ENCODE results near the gene TPPP2. TPM values are rescaled to one million over a fixed set of nuclear protein-coding genes. Genes with fewer than 3 reads are reported as not detected.
A peak's percentile ranks its signal among the peaks of the same experiment; 100 is the strongest.

TPPP2 gene
- total RNA-seq, 2 experiments from 2014 or later = not detected

DNA sequence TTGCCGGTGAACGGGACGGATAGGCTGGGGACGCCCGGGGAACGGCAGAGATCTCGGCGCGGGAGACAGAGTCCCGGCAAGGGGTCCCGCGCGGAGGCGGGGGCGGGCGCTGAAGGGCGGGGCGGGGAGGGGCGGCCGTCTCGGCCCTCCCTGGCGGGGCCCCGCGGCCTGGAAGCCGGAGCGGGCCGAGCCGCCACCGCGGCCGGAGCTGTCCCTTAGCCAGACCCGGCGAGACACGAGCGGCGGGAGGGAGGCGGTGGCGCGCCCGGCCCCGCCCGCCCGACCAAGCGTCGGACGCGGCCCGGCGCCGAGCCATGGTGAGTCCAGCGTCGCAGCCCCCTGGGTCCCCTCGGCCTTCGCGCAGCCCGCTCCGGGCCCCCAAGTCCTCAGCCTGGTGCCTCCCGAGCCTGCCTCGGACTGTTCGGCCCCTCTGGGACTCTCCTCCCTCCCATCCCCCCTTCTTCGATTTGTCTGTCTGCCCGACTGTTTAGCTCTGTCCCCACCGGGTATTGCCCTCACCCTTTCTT lies 40.1 kb downstream of the TPPP2 start, which contains the start of gene ARHGEF40:
TSS of gene ARHGEF40 (plus strand) at position 222 of the 527 bp plus-strand sequence. CDS start at position 315, 93 bp downstream.
- peak within 1 kb of the TSS; percentile 68 for H3K4me3 ChIP-seq (ENCODE audit: low read depth, low read length, poor library complexity, severe bottlenecking)

DNA sequence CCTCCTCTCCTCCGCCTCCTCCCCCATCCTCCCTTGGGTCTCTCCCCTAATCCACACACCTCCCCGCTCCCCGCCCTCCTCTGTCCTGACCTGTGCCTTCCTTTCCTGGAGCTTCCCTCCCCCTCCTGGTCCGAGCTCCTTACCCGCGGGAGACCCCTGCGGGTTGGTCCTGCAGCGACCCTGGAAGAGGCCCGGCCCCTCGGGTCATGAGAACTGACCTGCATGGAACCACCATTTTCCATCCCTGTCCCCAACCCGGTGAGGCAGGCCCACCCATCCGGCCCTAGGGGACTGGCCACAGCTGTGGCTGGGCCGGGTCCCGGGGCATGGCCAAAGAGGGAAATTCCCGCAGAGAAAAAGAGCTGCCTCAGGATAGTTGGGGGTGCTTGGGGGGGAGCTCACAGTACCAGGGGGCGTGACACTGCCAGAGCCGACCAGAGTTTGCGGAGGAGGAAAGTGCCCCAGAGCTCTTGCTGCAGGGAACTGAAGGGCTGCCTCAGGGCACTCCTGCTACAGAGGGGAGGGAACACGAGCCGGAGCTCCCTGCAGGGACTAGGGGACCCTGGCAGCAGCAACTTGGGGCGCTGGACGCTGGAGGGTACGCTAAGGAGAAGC lies 40.7 kb downstream of the TPPP2 start:
- DNase-seq (ENCODE audit: low spot score) = no peak
- peak overlapping the region; percentile 60; the same call in 1 of the 2 replicates for H2AFZ ChIP-seq (ENCODE audit: low read length)
- POLR2A ChIA-PET = interaction anchor here (0.6 to 2.7 kb wide), 11 partner anchors 9 to 970 kb away, joined by 3 to 31 read pairs (median 4); no protein-coding TSS in a partner anchor

More for the DNA sequence above, 40.1 kb downstream of the TPPP2 start, which contains the start of gene ARHGEF40:
- Histone ChIP-seq H3K9me3 (ENCODE audit: low read length) (no peaks in the 10 kb centered on the region), H3K4me1 (ENCODE audit: insufficient read depth, low read length, poor library complexity, severe bottlenecking) (peaks cover 41% of the 10 kb centered on the region), H4K20me1 (ENCODE audit: insufficient read depth, low read length) (no peaks in the 10 kb centered on the region), H3K9me2 (ENCODE audit: insufficient read depth, low read length) (no peaks in the 10 kb centered on the region), H3K79me2 (ENCODE audit: insufficient read depth, low read depth, low read length) (no peaks in the 10 kb centered on the region), H3K4me2 (ENCODE audit: low read length) (peak within 1 kb of the TSS; percentile 87), H3K36me3 (ENCODE audit: insufficient read depth, low read length) (no peaks in the 10 kb centered on the region), H2AFZ (ENCODE audit: low read length) (peak within 1 kb of the TSS; percentile 60; the same call in 1 of the 2 replicates), H3K27ac (ENCODE audit: low read depth, low read length, poor library complexity, severe bottlenecking) (peak within 1 kb of the TSS; percentile 20)
- no TSS peak for BruUV-seq (replicated peaks)
- TF ChIP-seq, protein P1, sequence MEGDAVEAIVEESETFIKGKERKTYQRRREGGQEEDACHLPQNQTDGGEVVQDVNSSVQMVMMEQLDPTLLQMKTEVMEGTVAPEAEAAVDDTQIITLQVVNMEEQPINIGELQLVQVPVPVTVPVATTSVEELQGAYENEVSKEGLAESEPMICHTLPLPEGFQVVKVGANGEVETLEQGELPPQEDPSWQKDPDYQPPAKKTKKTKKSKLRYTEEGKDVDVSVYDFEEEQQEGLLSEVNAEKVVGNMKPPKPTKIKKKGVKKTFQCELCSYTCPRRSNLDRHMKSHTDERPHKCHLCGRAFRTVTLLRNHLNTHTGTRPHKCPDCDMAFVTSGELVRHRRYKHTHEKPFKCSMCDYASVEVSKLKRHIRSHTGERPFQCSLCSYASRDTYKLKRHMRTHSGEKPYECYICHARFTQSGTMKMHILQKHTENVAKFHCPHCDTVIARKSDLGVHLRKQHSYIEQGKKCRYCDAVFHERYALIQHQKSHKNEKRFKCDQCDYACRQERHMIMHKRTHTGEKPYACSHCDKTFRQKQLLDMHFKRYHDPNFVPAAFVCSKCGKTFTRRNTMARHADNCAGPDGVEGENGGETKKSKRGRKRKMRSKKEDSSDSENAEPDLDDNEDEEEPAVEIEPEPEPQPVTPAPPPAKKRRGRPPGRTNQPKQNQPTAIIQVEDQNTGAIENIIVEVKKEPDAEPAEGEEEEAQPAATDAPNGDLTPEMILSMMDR (conservative IDR thresholded peaks at IDR 0.05; ENCODE audit: low read length) = no peak
- TF ChIP-seq EZH2phosphoT487 (IDR thresholded peaks at IDR 0.05; ENCODE audit: borderline replicate concordance, low read depth, low read length) = no peak
- intact Hi-C loops (cut with micrococcal nuclease; ENCODE audit: unreplicated experiment) = loop anchor here (2.0 kb wide), 1 partner anchor 17 kb away; no protein-coding TSS in a partner anchor
- POLR2A ChIA-PET = interaction anchor here (0.6 to 2.7 kb wide), 8 partner anchors 14 to 971 kb away, joined by 3 to 31 read pairs (median 4); no protein-coding TSS in a partner anchor
- peak; percentile 36 for DNase-seq (ENCODE audit: low spot score)
- CTCF ChIA-PET (ENCODE audit: unreplicated experiment) = interaction anchor here (0.6 to 2.0 kb wide), 6 partner anchors 9 to 55 kb away, joined by 3 to 16 read pairs (median 6); no protein-coding TSS in a partner anchor

More for the DNA sequence above, 40.7 kb downstream of the TPPP2 start:
- peak overlapping the region; percentile 68 for H3K4me3 ChIP-seq (ENCODE audit: low read depth, low read length, poor library complexity, severe bottlenecking)
- H4K20me1 ChIP-seq (ENCODE audit: insufficient read depth, low read length) = no peaks in the 10 kb centered on the region
- peak overlapping the region; percentile 87 for H3K4me2 ChIP-seq (ENCODE audit: low read length)
- intact Hi-C loops (cut with micrococcal nuclease; ENCODE audit: unreplicated experiment) = loop anchor here (1.0 to 2.0 kb wide), 2 partner anchors 16 to 33 kb away; no protein-coding TSS in a partner anchor
- TF ChIP-seq, protein P1 (conservative IDR thresholded peaks at IDR 0.05; ENCODE audit: low read length) = 0 out of 2 replicates have a peak, but pooled peaks have one; percentile 21
- no peak for TF ChIP-seq EZH2phosphoT487 (IDR thresholded peaks at IDR 0.05; ENCODE audit: borderline replicate concordance, low read depth, low read length)
- no peaks in the 10 kb centered on the region for H3K9me2 ChIP-seq (ENCODE audit: insufficient read depth, low read length)
- no peaks in the 10 kb centered on the region for H3K9me3 ChIP-seq (ENCODE audit: low read length)
- peak overlapping the region; percentile 20 for H3K27ac ChIP-seq (ENCODE audit: low read depth, low read length, poor library complexity, severe bottlenecking)
- H3K79me2 ChIP-seq (ENCODE audit: insufficient read depth, low read depth, low read length) = no peaks in the 10 kb centered on the region
- CTCF ChIA-PET (ENCODE audit: unreplicated experiment) = interaction anchor here (0.6 to 2.0 kb wide), 10 partner anchors 8 to 56 kb away, joined by 3 to 16 read pairs (median 6); no protein-coding TSS in a partner anchor
- no TSS peak for BruUV-seq (replicated peaks)
- H3K4me1 ChIP-seq (ENCODE audit: insufficient read depth, low read length, poor library complexity, severe bottlenecking) = peaks cover 41% of the 10 kb centered on the region
- no peaks in the 10 kb centered on the region for H3K36me3 ChIP-seq (ENCODE audit: insufficient read depth, low read length)
